Neural cell (in vitro differentiated cells): ENCODE measurements around the gene CELSR1. TPM values are rescaled to one million over a fixed set of nuclear protein-coding genes. Genes with fewer than 3 reads are reported as not detected.

ENCODE experiments used
- H2AFZ ChIP-seq: fragments of 200-600, 300-800 bp; sonication (generic), shearing (Covaris generic); 2 replicates; pipeline ENCODE4 v1.6.0; 2014; ENCODE audit warnings: low read depth, mild to moderate bottlenecking, antibody characterized with exemption, low read length, moderate library complexity
- H3F3A ChIP-seq: fragments of 200-600 bp; shearing (Covaris generic); 2 replicates; pipeline ENCODE4 v1.6.1; 2016; ENCODE audit warnings: mild to moderate bottlenecking, moderate library complexity, mixed read lengths, antibody characterized with exemption, low read length; ENCODE audit not compliant: insufficient read depth, poor library complexity, severe bottlenecking
- H3K27ac ChIP-seq: fragments of 200-600, 300-800 bp; sonication (generic), shearing (Covaris generic); 2 replicates; pipeline ENCODE4 v1.5.1; 2014; ENCODE audit warnings: mild to moderate bottlenecking, low read length, moderate library complexity
- H3K27me3 ChIP-seq: fragments of 300-800, 200-600 bp; sonication (generic), shearing (Covaris generic); 2 replicates; pipeline ENCODE4 v1.6.0; 2014; ENCODE audit warnings: mild to moderate bottlenecking, low read depth, low read length, moderate library complexity; ENCODE audit not compliant: insufficient read depth
- H3K36me3 ChIP-seq: fragments of 300-800, 200-600 bp; sonication (generic), shearing (Covaris generic); 2 replicates; pipeline ENCODE4 v1.5.1; 2014; ENCODE audit warnings: mild to moderate bottlenecking, antibody characterized with exemption, low read length, moderate library complexity; ENCODE audit not compliant: insufficient read depth
- H3K4me2 ChIP-seq: fragments of 300-800, 200-600 bp; sonication (generic), shearing (Covaris generic); 2 replicates; pipeline ENCODE4 v1.6.0; 2014; ENCODE audit warnings: mild to moderate bottlenecking, low read length
- H3K4me3 ChIP-seq: fragments of 300-800, 200-600 bp; sonication (generic), shearing (Covaris generic); 2 replicates; pipeline ENCODE4 v1.5.1; 2014; ENCODE audit warnings: mild to moderate bottlenecking, low read length, moderate library complexity
- H3K79me2 ChIP-seq: fragments of 200-600 bp; shearing (Covaris generic); replicated peaks from 2 replicates; pipeline ENCODE4 v1.6.0; 2014; ENCODE audit warnings: mild to moderate bottlenecking, low read length, moderate library complexity; ENCODE audit not compliant: insufficient read depth
- H3K9ac ChIP-seq: fragments of 300-800, 200-600 bp; sonication (generic), shearing (Covaris generic); 2 replicates; pipeline ENCODE4 v1.6.1; 2016; ENCODE audit warnings: mild to moderate bottlenecking, low read length, mixed read lengths
- H3K9me2 ChIP-seq: fragments of 200-600 bp; shearing (Covaris generic); 2 replicates; pipeline ENCODE4 v1.6.1; 2016; ENCODE audit warnings: mild to moderate bottlenecking, low read length, mixed read lengths; ENCODE audit not compliant: insufficient read depth
- H3K9me3 ChIP-seq: fragments of 200-600, 300-800 bp; sonication (generic), shearing (Covaris generic); 2 replicates; pipeline ENCODE4 v1.6.1; 2016; ENCODE audit warnings: mild to moderate bottlenecking, mixed run types, low read length, moderate library complexity, mixed read lengths
- H4K20me1 ChIP-seq: fragments of 200-600 bp; shearing (Covaris generic); 2 replicates; pipeline ENCODE4 v1.6.1; 2016; ENCODE audit warnings: mild to moderate bottlenecking, mixed run types; ENCODE audit not compliant: insufficient read depth
- EP300 ChIP-seq: fragments of 450-650 bp; conservative IDR thresholded peaks from 2 replicates; pipeline ENCODE4 v1.6.1; 2014; ENCODE audit warnings: antibody characterized with exemption, mild to moderate bottlenecking, moderate library complexity; ENCODE audit not compliant: poor library complexity, severe bottlenecking
- MXI1 ChIP-seq: fragments of 450-650 bp; conservative IDR thresholded peaks from 2 replicates; pipeline ENCODE4 v1.6.1; 2014; ENCODE audit warnings: antibody characterized with exemption, mild to moderate bottlenecking; ENCODE audit not compliant: poor library complexity, severe bottlenecking
- POLR2AphosphoS5 ChIP-seq: IDR thresholded peaks from 2 replicates; pipeline ENCODE4 v1.6.1; 2012
- RAD21 ChIP-seq: fragments of 450-650 bp; conservative IDR thresholded peaks from 2 replicates; pipeline ENCODE4 v1.6.1; 2014; ENCODE audit warnings: antibody characterized with exemption, mild to moderate bottlenecking, moderate library complexity
- SMC3 ChIP-seq: fragments of 450-650 bp; conservative IDR thresholded peaks from 2 replicates; pipeline ENCODE4 v1.6.1; 2014; ENCODE audit warnings: antibody characterized with exemption, mild to moderate bottlenecking, moderate library complexity; ENCODE audit not compliant: poor library complexity
- TAF1 ChIP-seq: IDR thresholded peaks from 2 replicates; pipeline ENCODE4 v1.6.1; 2012; ENCODE audit warnings: low read depth
- polyA plus RNA-seq: library from polyadenylated mRNA; depleted of rRNA; stranded (reverse); fragments of >200 nt; gene quantifications from 2 replicates; pipeline ENCODE4 v1.2.3, GENCODE V29; 2014
- TF ChIP-seq, protein P1 (sequence below): IDR thresholded peaks from 2 replicates; pipeline ENCODE4 v1.6.1; 2012; ENCODE audit warnings: borderline replicate concordance
- TF ChIP-seq, protein P2 (sequence below): fragments of 450-650 bp; IDR thresholded peaks from 2 replicates; pipeline ENCODE4 v1.5.1; 2014; ENCODE audit warnings: antibody characterized with exemption, mild to moderate bottlenecking, moderate library complexity; ENCODE audit not compliant: poor library complexity, severe bottlenecking

Gene CELSR1
- polyA plus RNA-seq, 1 donor from 2014 or later: 0.14 TPM

DNA sequence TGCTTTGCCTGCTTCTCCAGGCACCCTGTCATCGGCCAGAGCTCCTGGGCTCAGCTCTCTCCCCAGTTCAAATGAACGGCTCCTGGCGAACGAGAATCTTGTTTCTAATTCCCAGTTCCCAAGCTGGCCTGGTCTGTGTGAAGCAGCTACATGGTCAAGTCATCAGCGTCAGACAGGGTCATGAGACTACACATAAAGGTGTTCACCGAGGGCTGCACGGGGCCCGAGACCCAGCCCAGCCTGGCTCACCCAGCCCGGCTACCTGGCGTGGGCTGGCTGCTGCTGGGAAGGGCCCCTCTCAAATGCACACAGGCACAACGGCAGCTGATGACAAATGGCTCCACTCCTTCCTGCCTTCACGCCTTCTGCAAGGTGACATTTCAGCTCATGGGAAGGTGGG lies 14.6 kb upstream of the CELSR1 start:
- Histone ChIP-seq H3K79me2 (no peaks in the 10 kb centered on the region), H3K4me2 (no peak overlapping the region), H3K27me3 (no peaks in the 10 kb centered on the region), H3K9ac (no peak overlapping the region), H2AFZ (no peak overlapping the region), H3K27ac (no peak overlapping the region), H3K9me3 (peaks cover 7% of the 10 kb centered on the region), H3K36me3 (no peaks in the 10 kb centered on the region), H3F3A (no peaks in the 10 kb centered on the region), H3K9me2 (no peaks in the 10 kb centered on the region), H3K4me3 (no peak overlapping the region), H4K20me1 (no peaks in the 10 kb centered on the region)
- no peak for TF ChIP-seq TAF1
- no peak for TF ChIP-seq SMC3
- TF ChIP-seq, protein P1, sequence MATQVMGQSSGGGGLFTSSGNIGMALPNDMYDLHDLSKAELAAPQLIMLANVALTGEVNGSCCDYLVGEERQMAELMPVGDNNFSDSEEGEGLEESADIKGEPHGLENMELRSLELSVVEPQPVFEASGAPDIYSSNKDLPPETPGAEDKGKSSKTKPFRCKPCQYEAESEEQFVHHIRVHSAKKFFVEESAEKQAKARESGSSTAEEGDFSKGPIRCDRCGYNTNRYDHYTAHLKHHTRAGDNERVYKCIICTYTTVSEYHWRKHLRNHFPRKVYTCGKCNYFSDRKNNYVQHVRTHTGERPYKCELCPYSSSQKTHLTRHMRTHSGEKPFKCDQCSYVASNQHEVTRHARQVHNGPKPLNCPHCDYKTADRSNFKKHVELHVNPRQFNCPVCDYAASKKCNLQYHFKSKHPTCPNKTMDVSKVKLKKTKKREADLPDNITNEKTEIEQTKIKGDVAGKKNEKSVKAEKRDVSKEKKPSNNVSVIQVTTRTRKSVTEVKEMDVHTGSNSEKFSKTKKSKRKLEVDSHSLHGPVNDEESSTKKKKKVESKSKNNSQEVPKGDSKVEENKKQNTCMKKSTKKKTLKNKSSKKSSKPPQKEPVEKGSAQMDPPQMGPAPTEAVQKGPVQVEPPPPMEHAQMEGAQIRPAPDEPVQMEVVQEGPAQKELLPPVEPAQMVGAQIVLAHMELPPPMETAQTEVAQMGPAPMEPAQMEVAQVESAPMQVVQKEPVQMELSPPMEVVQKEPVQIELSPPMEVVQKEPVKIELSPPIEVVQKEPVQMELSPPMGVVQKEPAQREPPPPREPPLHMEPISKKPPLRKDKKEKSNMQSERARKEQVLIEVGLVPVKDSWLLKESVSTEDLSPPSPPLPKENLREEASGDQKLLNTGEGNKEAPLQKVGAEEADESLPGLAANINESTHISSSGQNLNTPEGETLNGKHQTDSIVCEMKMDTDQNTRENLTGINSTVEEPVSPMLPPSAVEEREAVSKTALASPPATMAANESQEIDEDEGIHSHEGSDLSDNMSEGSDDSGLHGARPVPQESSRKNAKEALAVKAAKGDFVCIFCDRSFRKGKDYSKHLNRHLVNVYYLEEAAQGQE: no peak
- no peak for TF ChIP-seq EP300
- TF ChIP-seq MXI1: no peak

DNA sequence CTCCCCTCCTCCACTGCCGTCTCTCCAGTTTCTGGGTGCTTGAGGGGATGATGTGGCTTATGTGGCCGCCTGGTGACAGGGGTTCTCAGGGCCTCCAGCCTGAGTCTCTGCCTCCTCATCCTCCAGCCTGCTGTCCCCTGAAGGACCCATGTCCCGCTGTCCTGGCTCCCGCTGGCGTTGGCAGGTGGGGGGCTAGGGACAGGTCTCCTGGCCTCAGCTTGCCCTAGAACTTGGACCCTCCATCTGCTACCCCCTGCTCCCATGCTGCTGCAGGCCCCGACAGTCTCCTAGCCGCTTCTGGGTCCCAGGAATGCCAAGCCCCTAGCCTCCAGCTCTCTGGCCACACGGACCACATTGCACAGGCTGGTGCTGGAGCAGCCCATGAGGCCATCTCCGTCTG lies 13.9 kb upstream of the CELSR1 start:
- Histone ChIP-seq H3K4me3 (no peak overlapping the region), H3K36me3 (no peaks in the 10 kb centered on the region), H2AFZ (no peak overlapping the region), H3K27ac (no peak overlapping the region), H4K20me1 (no peaks in the 10 kb centered on the region), H3K4me2 (no peak overlapping the region), H3K9ac (no peak overlapping the region), H3F3A (no peaks in the 10 kb centered on the region), H3K9me2 (no peaks in the 10 kb centered on the region), H3K9me3 (peaks cover 4% of the 10 kb centered on the region), H3K79me2 (no peaks in the 10 kb centered on the region), H3K27me3 (no peaks in the 10 kb centered on the region)
- TF ChIP-seq, protein P1: no peak
- TF ChIP-seq, protein P2, sequence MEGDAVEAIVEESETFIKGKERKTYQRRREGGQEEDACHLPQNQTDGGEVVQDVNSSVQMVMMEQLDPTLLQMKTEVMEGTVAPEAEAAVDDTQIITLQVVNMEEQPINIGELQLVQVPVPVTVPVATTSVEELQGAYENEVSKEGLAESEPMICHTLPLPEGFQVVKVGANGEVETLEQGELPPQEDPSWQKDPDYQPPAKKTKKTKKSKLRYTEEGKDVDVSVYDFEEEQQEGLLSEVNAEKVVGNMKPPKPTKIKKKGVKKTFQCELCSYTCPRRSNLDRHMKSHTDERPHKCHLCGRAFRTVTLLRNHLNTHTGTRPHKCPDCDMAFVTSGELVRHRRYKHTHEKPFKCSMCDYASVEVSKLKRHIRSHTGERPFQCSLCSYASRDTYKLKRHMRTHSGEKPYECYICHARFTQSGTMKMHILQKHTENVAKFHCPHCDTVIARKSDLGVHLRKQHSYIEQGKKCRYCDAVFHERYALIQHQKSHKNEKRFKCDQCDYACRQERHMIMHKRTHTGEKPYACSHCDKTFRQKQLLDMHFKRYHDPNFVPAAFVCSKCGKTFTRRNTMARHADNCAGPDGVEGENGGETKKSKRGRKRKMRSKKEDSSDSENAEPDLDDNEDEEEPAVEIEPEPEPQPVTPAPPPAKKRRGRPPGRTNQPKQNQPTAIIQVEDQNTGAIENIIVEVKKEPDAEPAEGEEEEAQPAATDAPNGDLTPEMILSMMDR: no peak
- TF ChIP-seq MXI1: no peak
- TF ChIP-seq RAD21: no peak
- no peak for TF ChIP-seq POLR2AphosphoS5
- TF ChIP-seq EP300: no peak
- TF ChIP-seq TAF1: no peak
